H1 (cell line): ENCODE data around the gene AAMDC. TPM values are rescaled to one million over a fixed set of nuclear protein-coding genes. Genes with fewer than 3 reads are reported as not detected.

Experiments
- CTCF ChIA-PET: fragments of 300-600 bp; sonication (Branson Sonifier 250); formaldehyde crosslinking; loops from one replicate; lab custom pipeline; 2021; ENCODE audit not compliant: partially characterized antibody; lab: Charles Lee
- POLR2A ChIA-PET: fragments of 300-600 bp; sonication (Branson Sonifier 250); formaldehyde crosslinking; loops from one replicate; lab custom pipeline; 2021; ENCODE audit warnings: inconsistent platforms; ENCODE audit not compliant: partially characterized antibody; lab: Charles Lee
- DNase-seq, 2 experiments: peaks; one replicate each; pipeline versions ENCODE4 v3.0.0 to v3.0.0-alpha.2; 2010 to 2022; ENCODE audit warnings: low spot score in 2 of 2, low read depth in 1 of 2, mixed read lengths in 1 of 2
- FAIRE-seq: peaks from 2 replicates; lab custom pipeline; 2011; peaks lifted over from hg19 to GRCh38; lab: Jason Lieb, UNC
- H2AFZ ChIP-seq: 2 replicates; pipeline ENCODE4 v1.8.1; 2012; ENCODE audit warnings: low read length, inconsistent platforms
- H2AK5ac ChIP-seq: 2 replicates; pipeline ENCODE4 v1.6.1; 2013; ENCODE audit warnings: low read depth, low read length
- H2BK120ac ChIP-seq: replicated peaks from 2 replicates; pipeline ENCODE3; 2013; ENCODE audit warnings: low read depth, low read length, inconsistent platforms
- H2BK12ac ChIP-seq: 2 replicates; pipeline ENCODE4 v1.6.1; 2013; ENCODE audit warnings: low read depth, low read length
- H2BK15ac ChIP-seq: 2 replicates; pipeline ENCODE4 v1.6.1; 2013; ENCODE audit warnings: low read length
- H2BK20ac ChIP-seq: 2 replicates; pipeline ENCODE4 v1.6.1; 2013; ENCODE audit warnings: low read length
- H2BK5ac ChIP-seq: 2 replicates; pipeline ENCODE4 v1.6.1; 2013; ENCODE audit warnings: low read depth, low read length
- H3K14ac ChIP-seq: 2 replicates; pipeline ENCODE4 v1.6.1; 2013; ENCODE audit warnings: inconsistent platforms; ENCODE audit not compliant: insufficient read length
- H3K18ac ChIP-seq: 2 replicates; pipeline ENCODE4 v1.6.1; 2013; ENCODE audit warnings: low read length; ENCODE audit errors: extremely low read depth
- H3K23ac ChIP-seq: 2 replicates; pipeline ENCODE4 v1.6.1; 2013; ENCODE audit warnings: inconsistent platforms; ENCODE audit not compliant: insufficient read length
- H3K23me2 ChIP-seq: 2 replicates; pipeline ENCODE4 v1.6.1; 2013; ENCODE audit warnings: low read depth, low read length
- H3K27ac ChIP-seq: 2 replicates; pipeline ENCODE4 v1.6.1; 2011; ENCODE audit warnings: low read depth, low read length, inconsistent platforms
- H3K27me3 ChIP-seq, 4 experiments: replicated peaks in 1 of 4; 1 replicate in 1 of 4; 2 replicates in 3 of 4; pipeline versions ENCODE4 v1.6.1 to v1.8.1; 2011 to 2013; ENCODE audit warnings: low read length in 3 of 4, mild to moderate bottlenecking in 3 of 4, inconsistent platforms in 2 of 4, mixed read lengths in 2 of 4, moderate library complexity in 1 of 4; ENCODE audit not compliant: control insufficient read depth in 3 of 4, insufficient read depth in 3 of 4; ENCODE audit errors: extremely low read depth in 1 of 4
- H3K36me3 ChIP-seq, 4 experiments: 2 replicates each; pipeline versions ENCODE4 v1.6.1 to v1.8.1; 2011 to 2013; ENCODE audit warnings: mild to moderate bottlenecking in 4 of 4, low read length in 3 of 4, moderate library complexity in 2 of 4, control low read depth in 1 of 4, inconsistent platforms in 1 of 4; ENCODE audit not compliant: insufficient read depth in 4 of 4, control insufficient read depth in 2 of 4
- H3K4ac ChIP-seq: replicated peaks from 2 replicates; pipeline ENCODE3; 2013; ENCODE audit warnings: low read length, low read depth, mixed read lengths, inconsistent platforms; ENCODE audit not compliant: insufficient read length
- H3K4me1 ChIP-seq, 4 experiments: replicated peaks in 1 of 4; 1 replicate in 1 of 4; 2 replicates in 3 of 4; pipeline versions ENCODE4 v1.6.1 to v1.8.1; 2011 to 2013; ENCODE audit warnings: low read length in 3 of 4, inconsistent platforms in 2 of 4, mixed read lengths in 1 of 4; ENCODE audit not compliant: insufficient read depth in 4 of 4, control insufficient read depth in 3 of 4
- H3K4me2 ChIP-seq, 2 experiments: 2 replicates each; pipeline versions ENCODE4 v1.6.1 to v1.8.1; 2011 to 2013; ENCODE audit warnings: low read depth in 2 of 2, low read length in 2 of 2, control low read depth in 1 of 2, inconsistent platforms in 1 of 2, mild to moderate bottlenecking in 1 of 2; ENCODE audit not compliant: insufficient read depth in 1 of 2
- H3K4me3 ChIP-seq, 4 experiments: fragments of 200-600, 300-600 bp in 1 of 4; sonication (generic), shearing (Covaris generic), sonication (Bioruptor Twin) in 1 of 4; 2 replicates each; pipeline versions ENCODE4 v1.5.1 to v1.8.1; 2011 to 2016; ENCODE audit warnings: low read length in 4 of 4, low read depth in 3 of 4, control low read depth in 2 of 4, inconsistent platforms in 2 of 4, mild to moderate bottlenecking in 2 of 4, mixed read lengths in 1 of 4, moderate library complexity in 1 of 4; ENCODE audit not compliant: insufficient read depth in 2 of 4; ENCODE audit errors: extremely low read depth in 1 of 4
- H3K56ac ChIP-seq: replicated peaks from 2 replicates; pipeline ENCODE3; 2013; ENCODE audit warnings: low read depth, mild to moderate bottlenecking, mixed read lengths, low read length, inconsistent platforms; ENCODE audit not compliant: insufficient read length
- H3K79me1 ChIP-seq: 2 replicates; pipeline ENCODE4 v1.6.1; 2013; ENCODE audit warnings: low read depth, low read length, control low read depth
- H3K79me2 ChIP-seq, 2 experiments: 2 replicates each; pipeline versions ENCODE4 v1.6.1 to v1.8.1; 2012 to 2013; ENCODE audit warnings: low read length in 2 of 2, mild to moderate bottlenecking in 2 of 2, inconsistent platforms in 1 of 2; ENCODE audit not compliant: insufficient read depth in 2 of 2, control insufficient read depth in 1 of 2
- H3K9ac ChIP-seq, 4 experiments: replicated peaks in 1 of 4; 1 replicate in 1 of 4; 2 replicates in 3 of 4; pipeline versions ENCODE4 v1.6.1 to v1.8.1; 2011 to 2013; ENCODE audit warnings: low read depth in 3 of 4, low read length in 3 of 4, control low read depth in 2 of 4, mild to moderate bottlenecking in 2 of 4, moderate library complexity in 2 of 4, inconsistent platforms in 1 of 4; ENCODE audit errors: extremely low read depth in 1 of 4
- H3K9me3 ChIP-seq, 2 experiments: 2 replicates each; pipeline versions ENCODE4 v1.6.1 to v1.8.1; 2012 to 2013; ENCODE audit warnings: mild to moderate bottlenecking in 2 of 2, moderate library complexity in 2 of 2, control low read depth in 1 of 2, inconsistent platforms in 1 of 2, low read depth in 1 of 2, low read length in 1 of 2, mixed read lengths in 1 of 2; ENCODE audit not compliant: insufficient read depth in 2 of 2
- H4K20me1 ChIP-seq, 2 experiments: replicated peaks in 1 of 2; 2 replicates each; pipeline versions ENCODE3 to v1.8.1; 2011 to 2013; ENCODE audit warnings: inconsistent platforms in 2 of 2, low read length in 2 of 2, mild to moderate bottlenecking in 1 of 2; ENCODE audit not compliant: insufficient read depth in 2 of 2, control insufficient read depth in 1 of 2
- H4K5ac ChIP-seq: 2 replicates; pipeline ENCODE4 v1.6.1; 2013; ENCODE audit warnings: low read length, low read depth, mixed read lengths, inconsistent platforms; ENCODE audit not compliant: insufficient read length
- H4K8ac ChIP-seq: 2 replicates; pipeline ENCODE4 v1.8.0; 2013; ENCODE audit warnings: mild to moderate bottlenecking, moderate library complexity, low read length, inconsistent platforms; ENCODE audit not compliant: insufficient read depth; ENCODE audit errors: extremely low read depth
- H4K91ac ChIP-seq: replicated peaks from 2 replicates; pipeline ENCODE3; 2013; ENCODE audit warnings: low read length, mixed read lengths, inconsistent platforms; ENCODE audit not compliant: insufficient read length
- SIN3A ChIP-seq, 2 experiments: IDR thresholded peaks in 1 of 2; conservative IDR thresholded peaks in 1 of 2; 2 replicates each; pipeline ENCODE4 v1.6.1; 2011 to 2012; ENCODE audit warnings: low read length in 2 of 2, improper control_type of control experiment in 1 of 2, low read depth in 1 of 2, mild to moderate bottlenecking in 1 of 2
- TAF7 ChIP-seq: optimal IDR thresholded peaks from 2 replicates; pipeline ENCODE3; 2011; ENCODE audit warnings: low read depth, mild to moderate bottlenecking, inconsistent platforms, low read length, moderate library complexity, borderline replicate concordance
- WGBS, 2 experiments: shearing (Covaris generic) in 1 of 2; methylation state at CpG; one replicate each; pipeline versions ENCODE4 v1.1.6 to v1.1.7; 2013 to 2015; ENCODE audit warnings: low lambda C conversion rate in 2 of 2, mixed read lengths in 2 of 2, inconsistent platforms in 1 of 2, low coverage in 1 of 2, missing lambda C conversion rate in 1 of 2; ENCODE audit not compliant: insufficient replicate concordance in 2 of 2, insufficient coverage in 1 of 2, insufficient read length in 1 of 2; ENCODE audit errors: extremely low coverage in 1 of 2, missing lambda C conversion rate in 1 of 2; 5-methylcytosine and 5-hydroxymethylcytosine counted together
- polyA plus RNA-seq, 7 experiments: library from polyadenylated mRNA; depleted of rRNA in 3 of 7; stranded (reverse) in 5 of 7; unstranded in 2 of 7; fragments of >200 nt in 5 of 7; fragments of 200-250 nt in 2 of 7; gene quantifications; 1 replicate in 5 of 7; 2 replicates in 1 of 7; 4 replicates in 1 of 7; pipeline versions ENCODE4 v1.2.1 to v1.2.3, GENCODE V29; 2011 to 2013; ENCODE audit warnings: missing spikeins in 2 of 7, mixed read lengths in 2 of 7
- total RNA-seq: library from RNA; stranded (reverse); fragmentation: NEBNext Ultra II Directional; extraction: Animal tissue kit (Norgen Biotek cat#: 25700); gene quantifications from 2 replicates; pipeline ENCODE4 v1.2.1, GENCODE V29; 2021

The AAMDC gene
- total and polyA plus RNA-seq, 2 of the 8 experiments (the other 6 are each of a cell fraction or from before 2014, with no cell fraction given), result 17.2 to 19.5 TPM

DNA sequence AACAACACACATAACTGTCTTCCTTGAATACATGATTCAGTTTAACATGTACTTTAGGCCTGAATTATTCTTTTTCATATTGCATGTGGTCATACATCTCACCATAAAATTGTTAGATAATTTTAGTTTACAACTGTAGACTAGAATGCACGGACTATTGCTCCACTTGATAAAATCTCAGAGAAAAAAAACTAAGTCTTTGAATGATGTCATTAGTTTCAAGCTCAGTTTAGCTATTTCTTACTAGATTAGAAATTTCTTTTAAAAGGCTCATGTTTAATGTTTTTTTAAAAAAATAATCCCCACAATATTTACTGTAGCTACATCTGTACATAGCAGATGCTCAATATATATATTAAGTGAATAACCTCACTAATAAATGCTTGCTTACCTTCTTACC is 5.5 kb upstream of the AAMDC start:
- Histone ChIP-seq H3K27me3 (no peaks in the 10 kb centered on the region), H4K5ac (no peak overlapping the region), H4K91ac (no peak overlapping the region), H3K23me2 (peaks cover 2% of the 10 kb centered on the region; the same call in 1 of the 2 replicates), H2BK15ac (no peak overlapping the region), H2AK5ac (no peak overlapping the region), H3K14ac (no peak overlapping the region), H3K9ac (no peak overlapping the region), H3K79me2 (peaks cover 47 to 88% of the 10 kb centered on the region in 2 experiments), H3K4me2 (no peak overlapping the region), H3K56ac (no peak overlapping the region), H4K8ac (no peak overlapping the region), H2BK5ac (no peak overlapping the region), H3K9me3 (no peaks in the 10 kb centered on the region; a peak in 2 of 4 replicates), H3K4ac (no peak overlapping the region), H3K79me1 (peaks cover 5% of the 10 kb centered on the region), H3K36me3 (peaks cover 0 to 14% (median 0%) of the 10 kb centered on the region in 4 experiments; a peak in 3 of 8 replicates), H2AFZ (no peak overlapping the region), H3K4me1 (peaks cover 0 to 3% (median 2%) of the 10 kb centered on the region in 4 experiments; a peak in 4 of 7 replicates), H3K4me3 (no peak overlapping the region), H3K18ac (no peak overlapping the region), H3K23ac (no peak overlapping the region), H2BK120ac (no peak overlapping the region), H2BK12ac (no peak overlapping the region), H2BK20ac (no peak overlapping the region), H3K27ac (no peak overlapping the region), H4K20me1 (peaks cover 5 to 10% of the 10 kb centered on the region in 2 experiments)
- no peak for TF ChIP-seq TAF7
- TF ChIP-seq SIN3A (conservative IDR thresholded peaks at IDR 0.05 in 1 of 2, IDR thresholded peaks at IDR 0.05 in 1 of 2; ENCODE audit: low read depth in 1 of 2, low read length in 2 of 2), result no peak
- ChIA-PET CTCF (no interaction called here), POLR2A (no interaction called here)
- 94% methylated on average over 1 of the region's 1 CpG; no CpG with 5 or more reads in 1 of the 2 experiments for WGBS, 2 experiments
- FAIRE-seq (no peak), DNase-seq (no peak)
